HG03064 (cell line): ENCODE measurements around the gene CHIC2.

Experiments
- ATAC-seq: cut with Tn5 transposase; IDR thresholded peaks from one replicate; pipeline ENCODE4 v1.9.1; 2021; ENCODE audit warnings: low read depth; ENCODE audit not compliant: unreplicated experiment

Gene CHIC2

GRCh38 chr4:54093324-54094240 lies 29.2 kb upstream of the CHIC2 start:
- no peak for ATAC-seq

DNA sequence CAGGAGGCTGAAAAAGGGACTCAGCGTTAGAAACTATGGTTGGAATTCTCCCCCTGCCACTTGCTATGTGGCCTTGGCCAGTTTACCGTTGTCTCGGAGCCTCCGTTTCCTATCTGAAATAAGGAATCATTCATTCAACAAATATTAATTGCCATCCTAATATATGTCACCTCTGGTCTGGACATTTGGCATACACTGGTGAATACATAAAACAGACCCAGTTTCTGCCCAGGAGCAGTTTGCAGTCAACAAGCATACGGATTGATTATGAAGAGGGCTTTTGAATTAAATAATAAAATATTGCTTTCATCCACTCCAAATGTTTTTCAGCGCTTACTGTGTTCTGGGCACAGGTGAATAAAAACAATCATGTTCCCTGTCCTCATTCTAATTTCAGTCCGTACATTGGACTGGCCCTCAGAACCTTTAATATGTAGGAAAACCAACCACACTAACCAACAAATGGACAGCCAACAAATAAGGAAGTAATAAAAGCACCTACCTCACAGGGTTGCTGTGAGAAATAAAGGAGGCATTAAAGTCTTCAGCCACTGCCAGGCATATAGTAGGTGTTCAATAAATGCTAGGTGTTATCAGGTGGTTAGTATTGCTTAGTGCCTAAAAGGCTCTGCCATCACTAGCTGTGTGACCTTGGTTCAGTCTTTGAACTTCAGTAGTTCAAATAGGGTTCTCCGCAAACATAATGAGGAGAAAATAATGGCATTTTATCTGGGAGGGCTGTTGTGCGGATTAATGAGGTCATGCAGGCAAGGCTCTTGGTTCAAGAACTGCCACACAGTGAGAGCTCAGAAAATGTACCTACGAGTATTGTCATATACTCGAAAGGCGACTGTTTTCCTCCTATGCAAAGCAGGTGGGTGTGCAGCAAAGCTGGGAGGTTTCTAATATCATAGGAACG lies 28.3 kb upstream of the CHIC2 start:
- no peak for ATAC-seq

DNA sequence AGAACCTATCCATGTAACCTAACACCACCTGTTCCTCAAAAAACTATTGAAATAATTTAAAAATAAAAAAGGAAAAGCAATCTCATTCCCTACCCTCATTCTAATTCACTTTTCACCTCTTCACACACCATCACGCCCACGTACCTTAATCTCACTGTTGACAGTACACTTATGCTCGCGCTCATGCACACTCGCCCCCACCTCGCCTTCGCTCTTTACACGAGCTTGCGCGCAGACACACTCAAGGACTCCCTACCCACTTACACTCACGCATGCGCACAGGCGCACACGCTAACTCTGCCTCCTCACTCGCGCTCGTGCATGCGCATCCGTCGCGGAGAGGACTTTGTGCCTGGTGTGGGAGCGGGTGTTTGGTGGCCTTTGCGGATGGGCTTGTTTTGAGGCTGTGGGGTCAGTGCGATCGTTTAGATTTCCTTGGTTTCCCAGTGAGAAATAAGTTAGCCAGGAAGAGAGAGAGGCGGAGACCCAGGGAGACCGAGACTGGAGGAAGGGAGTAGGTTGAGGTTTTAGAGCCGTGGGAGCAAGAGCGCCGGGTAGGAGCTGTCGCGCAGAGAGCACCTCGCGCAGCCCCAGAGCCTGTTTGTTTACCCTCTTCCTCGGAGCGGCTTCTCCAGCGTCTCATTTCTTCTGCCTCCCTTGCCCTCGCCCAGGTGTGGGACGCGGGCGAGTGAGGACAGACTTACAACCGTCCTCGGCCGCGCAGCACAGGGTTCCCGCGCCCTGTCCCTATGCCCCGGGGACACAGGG lies 27.4 kb upstream of the CHIC2 start:
- ATAC-seq: peak; percentile 86

DNA sequence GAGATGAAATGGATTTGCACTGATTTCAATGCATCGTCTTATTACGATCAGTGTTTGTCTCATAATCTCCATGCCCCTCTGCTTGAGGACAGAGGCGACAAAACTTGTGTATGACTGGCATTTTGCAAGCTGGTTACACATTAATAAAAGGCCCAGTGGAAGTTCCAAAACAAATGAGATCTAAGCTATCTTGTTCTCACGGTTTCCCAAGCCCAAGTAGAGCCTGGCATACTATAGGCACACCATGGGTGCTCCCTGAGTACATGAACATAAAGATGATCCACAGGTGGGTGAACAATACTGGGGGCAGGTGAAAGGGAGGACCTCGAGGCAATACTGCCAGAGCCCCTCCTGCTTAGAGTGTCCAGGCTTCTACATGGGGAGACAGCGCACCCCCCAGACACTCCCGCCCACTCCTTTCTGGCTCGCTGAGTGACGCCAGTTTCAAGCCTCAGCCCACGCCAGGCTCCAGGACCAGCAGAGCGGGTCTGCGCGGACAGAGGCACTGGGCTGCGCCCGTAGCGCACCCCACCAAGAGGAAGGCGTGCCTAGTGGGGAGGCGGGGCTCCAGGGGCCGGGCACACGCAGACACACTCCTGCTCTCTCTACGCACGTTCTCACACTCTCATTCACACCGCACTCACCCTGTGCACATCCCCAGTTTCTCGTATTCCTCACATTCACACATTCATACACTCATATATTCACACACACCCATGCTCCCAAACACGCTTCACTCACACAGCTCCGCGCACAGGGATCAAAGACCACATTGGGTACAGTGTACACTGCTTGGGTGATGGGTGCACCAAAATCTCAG lies 26.6 kb upstream of the CHIC2 start:
- no peak for ATAC-seq

DNA sequence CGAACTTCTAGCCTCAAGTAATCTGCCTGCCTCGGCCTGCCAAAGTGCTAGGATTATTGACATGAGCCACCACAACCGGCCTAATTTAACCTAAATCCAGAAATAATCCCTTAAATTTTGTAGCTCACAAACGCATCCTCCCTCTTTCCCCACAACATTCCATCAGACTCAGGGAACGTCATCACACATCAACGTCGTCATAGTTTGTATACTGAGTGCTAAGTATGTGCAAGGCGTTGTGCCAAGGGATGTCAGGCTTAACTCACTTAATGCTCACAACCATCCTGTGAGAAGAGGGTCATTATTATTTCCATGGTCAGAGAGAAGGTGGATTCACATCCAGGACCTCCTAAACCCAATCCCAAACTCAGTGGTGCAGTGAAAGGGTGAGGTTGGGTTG lies 26.0 kb upstream of the CHIC2 start:
- ATAC-seq: no peak

GRCh38 chr4:54089875-54090274 lies 25.5 kb upstream of the CHIC2 start:
- ATAC-seq: no peak

DNA sequence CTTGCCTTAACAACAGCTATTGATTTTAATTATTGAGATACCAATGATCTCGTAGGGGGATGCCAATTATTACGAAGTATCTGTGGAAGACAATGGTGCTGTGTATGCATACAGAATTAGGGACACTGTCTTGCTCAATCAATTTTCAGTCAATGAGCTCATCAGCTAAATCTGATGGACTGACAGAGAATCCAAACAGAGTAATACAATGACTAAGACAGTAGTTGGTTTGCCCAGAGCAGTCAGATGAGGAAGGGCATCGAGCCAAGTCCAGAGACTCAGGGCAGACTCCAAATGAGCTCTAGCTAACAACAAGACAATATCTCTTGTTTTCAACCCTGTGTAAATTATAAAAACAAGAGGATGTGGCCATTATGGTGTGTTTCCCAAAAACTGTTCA lies 20.9 kb upstream of the CHIC2 start:
- ATAC-seq: no peak

GRCh38 chr4:54082168-54082567 lies 17.8 kb upstream of the CHIC2 start:
- ATAC-seq: no peak

- ATAC-seq: no peak
These were observed 13.4 kb upstream of the CHIC2 start for GRCh38 chr4:54077812-54078211.

DNA sequence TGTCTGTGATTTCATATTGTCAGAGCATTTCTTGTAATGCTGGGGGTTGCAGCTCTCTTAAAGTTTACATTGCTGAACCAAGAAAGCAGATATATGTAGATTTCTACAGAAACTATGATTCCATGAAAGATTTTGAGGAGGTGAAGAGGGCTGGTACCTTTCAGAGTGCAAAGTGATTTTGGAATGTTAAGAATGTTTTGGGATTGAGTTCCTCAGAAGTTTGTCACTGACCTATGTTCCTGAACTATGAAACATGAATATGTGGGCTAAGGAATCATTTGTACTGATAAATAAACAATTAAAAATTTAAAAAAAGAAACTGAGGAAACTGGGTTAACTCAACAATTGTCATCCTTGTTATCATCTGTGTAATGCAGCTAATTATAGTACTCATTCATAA lies 12.3 kb upstream of the CHIC2 start:
- no peak for ATAC-seq

DNA sequence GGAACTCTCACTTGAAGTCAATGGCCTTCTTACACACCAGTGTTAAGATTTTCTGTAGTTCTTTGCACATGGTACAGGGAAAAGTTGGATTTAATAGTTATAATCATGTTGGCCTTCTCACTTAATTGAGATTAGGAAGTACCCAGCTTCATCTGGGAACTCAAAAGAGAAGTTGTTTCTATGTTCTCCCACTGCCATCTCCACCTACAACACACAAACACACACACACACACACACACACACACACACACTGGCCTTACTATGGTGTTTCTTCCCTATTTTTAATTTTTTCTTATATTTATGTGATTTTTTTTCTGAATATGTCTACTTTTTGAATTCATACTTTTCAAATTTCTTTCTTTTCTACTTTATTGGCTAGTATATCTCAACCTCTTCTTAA lies 10.0 kb upstream of the CHIC2 start:
- ATAC-seq: no peak

GRCh38 chr4:54073271-54073880 lies 9.0 kb upstream of the CHIC2 start:
- ATAC-seq: no peak

- no peak for ATAC-seq
These were observed 2.8 kb upstream of the CHIC2 start for GRCh38 chr4:54067166-54067565.

DNA sequence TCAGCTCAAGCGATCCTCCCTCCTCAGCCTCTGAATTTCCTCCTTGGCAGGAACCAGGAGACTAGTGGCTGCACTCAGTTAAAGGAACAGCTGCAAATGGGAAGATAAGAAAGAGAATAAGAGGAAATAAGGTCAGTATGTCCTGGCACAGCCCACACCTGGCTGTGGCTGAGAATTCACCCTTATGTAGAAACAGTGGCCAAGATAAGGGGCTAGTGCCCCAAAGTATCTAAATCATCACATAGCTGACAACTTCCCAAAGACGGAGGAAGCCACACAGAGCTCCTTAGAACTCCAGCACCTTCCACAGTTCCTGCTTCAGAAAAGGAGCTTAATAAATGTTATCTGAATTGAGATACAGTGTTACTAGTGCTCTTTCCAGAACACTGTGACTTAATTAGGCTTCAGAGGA lies 2.3 kb upstream of the CHIC2 start:
- ATAC-seq: no peak

DNA sequence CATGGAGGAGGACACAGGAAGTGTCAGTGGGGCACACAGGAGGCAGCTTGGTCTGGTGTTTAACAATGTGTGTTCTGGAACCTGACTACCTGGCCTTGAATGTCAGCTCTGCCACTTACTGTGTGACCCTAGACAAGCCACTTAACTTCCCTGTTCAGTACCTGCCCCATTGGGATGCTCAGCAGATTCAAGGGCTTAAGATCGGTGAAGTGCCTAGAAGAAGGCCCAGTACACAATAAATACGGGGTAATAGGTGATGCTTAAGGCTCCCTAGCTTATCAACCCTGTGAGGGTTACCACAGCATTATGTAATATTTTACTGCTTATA lies 1.6 kb upstream of the CHIC2 start:
- no peak for ATAC-seq

- no peak for ATAC-seq
These were observed 1.1 kb upstream of the CHIC2 start for GRCh38 chr4:54065282-54066087.

- ATAC-seq: peak; percentile 29
These were observed 578 bp downstream of the CHIC2 start for GRCh38 chr4:54063737-54064316.

GRCh38 chr4:54063229-54063628 lies 1.2 kb downstream of the CHIC2 start:
- ATAC-seq: no peak
